Endometrial microvascular endothelial cells (primary cell): ENCODE data around the gene BORCS8. TPM values are rescaled to one million over a fixed set of nuclear protein-coding genes. Genes with fewer than 3 reads are reported as not detected.

Experiments used
- in situ Hi-C: cut with HindIII; loops from 2 replicates; pipeline ENCODE4 v1.10.0; 2017; ENCODE audit warnings: low sequenced_read_pairs, low pct_unique_long_range_greater_than_20kb; ENCODE audit errors: inconsistent ontology term
- total RNA-seq: library from RNA; depleted of rRNA; stranded (reverse); fragments of >200 nt; gene quantifications from one replicate; pipeline ENCODE4 v1.2.3, GENCODE V29; 2015; ENCODE audit errors: inconsistent ontology term

BORCS8 gene
- total RNA-seq, 1 donor from 2014 or later = 32.5 TPM

DNA sequence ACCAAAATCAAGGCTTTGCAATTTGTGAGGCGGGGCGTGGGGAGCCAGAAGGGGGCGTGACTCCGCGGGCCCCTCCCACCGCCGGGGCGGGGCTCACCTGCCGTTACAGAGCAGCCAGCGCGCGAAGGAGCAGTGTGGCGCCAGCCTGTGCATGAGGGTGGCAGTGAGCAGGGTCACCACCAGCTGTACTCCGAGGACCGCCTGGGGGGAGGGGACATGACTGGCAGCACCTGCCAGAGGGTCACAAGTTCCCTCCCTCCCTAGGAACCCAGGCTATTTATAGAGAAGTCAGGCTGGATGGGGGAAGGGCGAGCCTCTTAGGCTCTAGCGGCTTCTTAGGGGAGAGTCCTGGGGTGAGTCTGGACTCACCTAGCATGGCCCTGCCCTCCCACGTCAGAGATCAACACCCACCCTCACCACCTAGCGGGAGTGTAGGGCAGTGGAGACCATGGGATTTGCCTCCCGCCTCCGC, 57.2 kb downstream of the BORCS8 start:
- in situ Hi-C loops = no loop called here

DNA sequence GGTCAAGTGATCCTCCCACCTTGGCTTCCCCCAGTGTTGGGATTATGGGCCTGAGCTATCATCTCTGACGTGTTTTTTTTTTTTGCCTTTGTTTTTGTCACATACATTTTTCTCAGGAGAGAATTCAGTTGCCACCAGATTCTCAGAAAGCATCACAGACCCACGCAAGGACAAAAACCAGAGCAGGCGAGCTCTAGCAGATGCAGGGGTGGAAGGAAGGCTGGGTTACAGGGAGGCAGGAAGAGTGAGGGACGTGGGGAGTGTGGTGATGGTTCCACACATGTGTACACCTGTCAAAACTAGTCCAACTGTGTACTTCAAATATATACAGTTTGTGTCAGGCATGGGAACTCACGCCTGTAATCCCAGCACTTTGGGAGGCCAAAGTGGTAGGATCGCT, 58.0 kb downstream of the BORCS8 start:
- in situ Hi-C loops = no loop called here

DNA sequence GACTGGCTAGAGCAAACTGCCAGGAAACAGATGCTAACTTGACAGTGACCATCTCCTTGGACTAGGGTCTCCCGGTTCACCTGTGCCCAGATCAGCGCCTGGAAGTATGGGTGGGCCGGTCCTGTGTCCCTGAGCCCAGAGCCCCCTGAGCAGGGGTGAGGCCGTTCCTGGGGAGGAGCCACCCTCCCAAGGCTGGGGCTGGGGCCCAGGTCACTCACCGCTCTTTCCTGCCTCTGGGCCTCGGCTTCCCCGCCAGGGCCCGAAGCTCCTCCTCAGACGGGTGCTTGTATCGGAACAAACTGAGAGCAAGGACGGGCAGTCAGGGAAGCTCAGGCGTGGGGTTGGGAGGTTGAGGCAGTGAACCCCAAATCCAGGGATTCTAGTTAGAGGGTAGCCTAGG, 59.0 kb downstream of the BORCS8 start:
- in situ Hi-C loops = no loop called here

DNA sequence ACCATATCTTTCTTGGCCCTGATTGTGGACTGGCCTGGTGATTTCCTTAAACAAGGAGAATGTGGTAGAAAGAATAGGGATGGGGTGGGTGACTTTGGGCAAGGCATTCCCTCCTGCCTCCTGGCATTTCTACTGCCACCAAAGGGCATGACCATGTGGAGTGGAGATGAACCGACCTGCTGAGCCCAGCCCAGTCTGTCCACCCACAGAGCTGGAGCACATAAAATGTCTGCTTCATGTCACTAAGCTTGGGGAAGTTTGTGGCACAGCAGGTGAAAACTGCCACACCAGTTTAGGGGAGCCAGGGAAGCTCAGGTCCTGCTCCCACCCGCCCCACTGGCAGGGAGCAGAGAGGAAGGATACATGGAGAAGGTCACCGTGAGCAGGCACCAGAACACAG, 60.0 kb downstream of the BORCS8 start:
- in situ Hi-C loops = no loop called here

Other genes starting within 250 kb of the BORCS8 start
- 19.5 TPM for gene SUGP2, start 158.6 kb downstream of the BORCS8 start, total RNA-seq
- 63.6 TPM for gene ARMC6, start 158.5 kb downstream of the BORCS8 start, total RNA-seq
- 1.2 TPM for gene SLC25A42, start 128.2 kb downstream of the BORCS8 start, total RNA-seq
- gene TMEM161A, start 53.7 kb downstream of the BORCS8 start, total RNA-seq = 25.1 TPM
- not detected for gene MEF2B, start 21.9 kb downstream of the BORCS8 start, total RNA-seq
- gene RFXANK, start 106 bp upstream of the BORCS8 start, total RNA-seq = 72.9 TPM
- 25.8 TPM for gene NR2C2AP, start 11.3 kb upstream of the BORCS8 start, total RNA-seq
- not detected for gene NCAN, start 19.8 kb upstream of the BORCS8 start, total RNA-seq
- not detected for gene TM6SF2, start 81.1 kb upstream of the BORCS8 start, total RNA-seq
- gene SUGP1, start 128.4 kb upstream of the BORCS8 start, total RNA-seq = 32.2 TPM
- gene MAU2, start 128.7 kb upstream of the BORCS8 start, total RNA-seq = 35.3 TPM
- gene GATAD2A, start 213.5 kb upstream of the BORCS8 start, total RNA-seq = 102 TPM